A549 treated with RU486 at 1 μM for 4 hours (cell line): Measurements from ENCODE around the gene OR1D5. TPM values are rescaled to one million over a fixed set of nuclear protein-coding genes. Genes with fewer than 3 reads are reported as not detected.

Source experiments
- total RNA-seq: library from RNA; stranded (reverse); fragments of 200-300 nt; extraction: Qiagen RNA extraction; gene quantifications from 5 replicates; pipeline ENCODE4 v1.2.3, GENCODE V29; 2022; ENCODE audit warnings: low read depth

OR1D5 gene
- not detected in 5 replicates for total RNA-seq

GRCh38 chr17:3063507-3063906, at the start of gene OR1D5:
Gene OR1D5 (minus strand): TSS chr17:3063607. CDS start chr17:3063607, 0 bp downstream.

GRCh38 chr17:3104322-3104721, 40.9 kb upstream of the OR1D5 start, which contains the start of gene OR1D2:
Gene OR1D2 (minus strand): TSS chr17:3104422. CDS start chr17:3092996, 11,426 bp downstream.

Other genes with a start within 250 kb of the OR1D5 start
- gene OR1D2, start 40.8 kb upstream of the OR1D5 start, total RNA-seq: not detected in 5 replicates
- not detected in 5 replicates for gene OR1G1, start 63.9 kb upstream of the OR1D5 start, total RNA-seq
- not detected in 5 replicates for gene OR1A2, start 133.9 kb upstream of the OR1D5 start, total RNA-seq
- gene OR1A1, start 144.1 kb upstream of the OR1D5 start, total RNA-seq: not detected in 5 replicates
- not detected in 5 replicates for gene OR3A1, start 234.8 kb upstream of the OR1D5 start, total RNA-seq